Middle frontal gyrus (tissue), 1 donor: Measurements from ENCODE around the gene DTL.
A peak's percentile ranks its signal among the peaks of the same experiment; 100 is the strongest.

ENCODE experiments used
- DNase-seq: peaks from one replicate; pipeline ENCODE4 v3.0.0-alpha.2; 2015; ENCODE audit warnings: low spot score; ENCODE audit errors: extremely low spot score

DTL gene

DNA sequence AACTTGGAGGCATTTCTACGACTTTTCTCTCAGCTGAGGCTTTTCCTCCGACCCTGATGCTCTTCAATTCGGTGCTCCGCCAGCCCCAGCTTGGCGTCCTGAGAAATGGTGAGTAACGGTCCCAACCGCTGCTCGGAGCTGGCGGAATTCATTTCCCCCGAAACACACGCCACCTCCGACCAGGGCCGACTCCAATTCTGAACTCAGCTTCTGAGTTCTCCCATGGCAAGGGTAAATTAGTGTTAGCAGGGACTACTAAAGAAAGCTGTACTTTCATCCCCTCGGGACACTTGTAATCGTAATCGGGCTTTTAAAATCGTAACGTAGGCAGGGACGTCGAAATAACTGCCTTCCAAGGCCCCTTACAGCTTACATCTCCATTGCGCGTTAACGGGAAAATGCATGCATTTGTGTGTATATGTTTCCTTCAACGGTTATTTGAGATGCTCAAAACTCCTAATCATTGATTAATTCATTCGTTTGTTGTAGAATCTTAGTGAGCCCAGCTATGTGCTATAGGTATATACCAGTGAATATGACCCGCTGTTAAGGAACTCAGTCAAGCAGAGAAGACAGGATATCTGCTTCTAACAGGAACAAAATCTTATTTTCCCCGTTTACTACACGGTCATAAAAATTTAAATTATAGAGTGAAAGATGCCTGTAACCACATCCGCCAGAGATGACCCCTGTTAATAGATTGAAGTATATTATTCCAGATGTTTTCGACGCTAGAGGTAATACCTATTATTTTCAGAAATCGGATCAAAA, 472 bp downstream of the DTL start:
- DNase-seq = no peak

DNA sequence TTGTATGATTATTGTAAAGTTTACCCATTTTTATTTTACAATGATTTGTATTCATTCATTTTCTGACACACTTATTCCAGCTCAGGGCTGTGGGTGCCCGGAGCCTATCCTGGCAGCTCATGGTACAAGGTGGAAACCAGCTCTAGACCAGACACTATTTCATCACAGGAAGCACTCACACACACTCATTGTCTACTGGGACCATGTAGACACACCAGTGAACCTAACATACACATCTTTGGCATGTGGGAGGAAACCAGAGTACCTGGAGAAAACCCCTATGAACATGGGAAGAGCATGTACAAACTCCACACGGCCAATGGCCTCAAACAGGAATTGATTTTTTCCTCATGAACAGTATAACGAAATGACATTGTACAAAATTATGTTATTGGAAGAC, 2.4 kb downstream of the DTL start:
- DNase-seq = no peak

DNA sequence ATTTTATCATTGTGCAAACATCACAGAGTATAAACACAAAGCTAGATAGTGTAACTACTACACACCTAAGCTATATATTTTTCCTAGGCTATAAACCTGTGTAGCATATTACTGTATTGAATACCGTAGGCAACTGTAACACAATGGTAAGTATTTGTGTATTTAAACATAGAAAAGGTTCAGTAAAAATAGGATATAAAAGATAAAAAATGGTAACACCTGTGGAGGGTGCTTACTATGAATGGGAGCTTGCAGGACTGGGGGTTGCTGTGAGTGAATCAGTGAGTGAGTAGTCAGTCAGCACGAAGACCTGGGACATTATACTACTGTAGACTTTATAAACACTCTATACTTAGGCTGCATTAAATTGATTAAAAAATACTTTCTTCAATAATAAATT, 4.1 kb downstream of the DTL start:
- DNase-seq = no peak

DNA sequence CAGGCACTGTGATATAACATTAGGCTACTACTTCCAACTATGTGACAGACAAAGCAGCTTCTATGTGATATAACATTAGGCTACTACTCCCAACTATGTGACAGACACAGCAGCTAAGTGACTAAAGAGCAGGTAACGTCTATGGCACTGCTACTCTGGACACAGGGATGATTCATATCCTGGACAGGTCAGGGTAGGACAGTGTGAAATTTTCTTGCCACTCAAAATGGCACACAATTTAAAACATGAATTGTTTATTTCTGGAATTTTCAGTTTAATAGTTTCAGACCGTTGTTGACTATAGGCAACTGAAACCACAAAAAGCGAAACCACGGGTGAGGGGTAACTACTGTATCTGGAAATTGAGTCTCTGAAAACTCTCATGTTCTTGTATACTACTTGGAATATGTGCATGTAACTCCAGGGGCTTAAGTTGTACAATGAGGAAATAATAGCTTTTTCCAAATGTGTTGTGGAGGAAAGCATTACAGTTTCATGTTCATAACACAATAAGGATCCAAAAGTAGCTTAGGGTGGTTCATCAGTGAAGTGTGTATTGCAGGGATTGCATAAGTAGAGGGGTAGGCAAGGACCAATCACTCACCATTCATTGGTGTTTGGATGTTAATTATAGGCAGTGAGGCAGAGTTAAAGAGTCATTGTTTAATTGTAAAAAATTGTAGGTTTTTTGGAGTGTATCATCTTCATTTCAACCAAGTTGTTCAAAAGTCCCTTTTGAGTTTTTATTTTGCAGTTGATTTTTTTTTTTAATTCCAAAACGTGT, 5.3 kb downstream of the DTL start:
- DNase-seq = no peak

DNA sequence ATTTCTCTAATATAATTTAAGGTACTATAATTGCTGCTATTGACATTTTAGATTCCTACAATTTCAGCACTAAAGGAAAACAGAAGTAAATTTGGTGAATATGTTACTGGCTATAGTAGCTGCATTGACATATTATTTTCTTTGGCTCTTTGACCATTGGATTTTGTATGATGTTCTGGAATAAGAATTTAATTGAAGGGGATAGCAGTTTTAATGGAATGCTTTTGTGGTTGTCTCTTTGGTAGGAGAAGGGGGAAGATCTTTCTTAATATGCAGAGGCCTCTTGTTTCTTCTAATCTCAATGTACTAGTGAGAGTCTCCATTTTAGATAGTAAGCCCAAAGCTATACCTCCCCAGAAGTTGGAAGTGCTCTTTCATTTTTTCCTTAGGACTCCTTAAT, 6.9 kb downstream of the DTL start:
- DNase-seq = no peak

DNA sequence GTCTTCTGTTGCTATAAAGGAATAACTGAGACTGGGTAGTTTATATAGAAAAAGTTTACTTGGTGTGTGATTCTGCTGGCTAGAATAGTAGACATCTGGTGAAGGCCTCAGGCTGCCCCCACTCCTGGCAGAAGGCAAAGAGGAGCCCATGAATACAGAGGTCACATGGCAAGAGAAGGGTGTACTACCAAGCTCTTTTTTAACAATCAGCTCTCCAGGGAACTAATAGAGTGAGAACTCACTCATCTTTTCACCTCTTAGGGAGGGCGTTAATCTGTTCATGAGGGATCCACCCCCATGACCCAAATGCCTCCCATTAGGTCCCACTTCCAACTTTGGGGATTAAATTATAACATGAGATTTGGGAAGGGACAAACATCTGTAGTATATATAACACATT, 9.3 kb downstream of the DTL start:
- DNase-seq = no peak

DNA sequence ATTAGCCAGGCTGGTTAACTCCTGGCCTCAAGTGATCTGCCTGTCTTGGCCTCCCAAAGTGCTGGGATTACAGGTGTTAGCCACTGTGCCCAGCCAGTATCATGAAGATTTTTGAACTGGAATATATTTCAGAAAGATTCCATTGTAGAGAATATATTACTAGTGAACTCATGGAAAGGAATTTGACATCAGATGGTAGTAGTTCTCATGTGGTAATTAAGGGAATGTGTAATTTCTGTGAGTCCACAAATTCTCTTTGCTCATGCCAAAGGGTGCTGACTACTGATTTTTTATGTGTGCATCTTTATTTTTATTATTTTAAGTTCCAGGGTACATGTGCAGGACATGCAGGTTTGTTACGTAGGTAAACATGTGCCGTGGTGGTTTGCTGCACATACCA, 10.4 kb downstream of the DTL start:
- no peak for DNase-seq

DNA sequence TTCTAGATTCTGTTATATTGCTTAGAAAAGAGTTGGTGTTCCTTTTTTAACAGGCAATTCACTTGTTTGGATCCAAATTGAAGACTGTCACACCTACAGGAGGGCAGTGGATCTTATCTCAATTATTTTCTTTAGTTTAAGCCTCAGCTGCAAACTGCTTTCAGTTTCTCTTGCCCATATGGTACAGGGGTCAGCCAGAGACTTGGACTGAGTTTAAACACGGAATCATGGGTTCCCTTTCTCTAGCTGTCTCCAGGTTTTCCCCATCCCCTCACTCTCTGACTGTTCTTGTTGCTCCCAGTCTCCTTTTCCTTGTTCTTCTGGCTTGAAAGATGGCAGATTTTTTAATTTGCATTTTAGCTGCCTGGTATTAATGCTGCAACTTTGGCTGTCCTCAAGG, 18.4 kb downstream of the DTL start:
- DNase-seq = no peak

DNA sequence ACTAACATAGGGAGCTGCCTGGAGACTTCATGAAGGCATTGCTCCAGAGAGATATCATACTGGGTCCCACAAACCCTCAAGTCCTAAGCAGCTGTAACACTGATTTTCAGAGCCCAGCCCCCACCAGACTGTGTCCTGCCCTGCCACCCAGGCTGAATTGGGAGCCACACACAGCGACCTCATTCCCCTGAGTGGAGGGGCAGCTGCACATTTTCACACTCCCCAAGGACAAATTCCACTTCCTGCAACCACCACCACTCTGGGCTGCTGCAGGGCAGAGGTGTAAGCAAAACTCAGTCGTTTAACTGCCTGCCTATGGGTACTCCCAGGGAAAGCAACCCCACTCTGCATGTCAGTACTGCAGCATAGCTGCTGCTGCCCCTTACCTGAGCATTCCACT, 19.8 kb downstream of the DTL start:
- no peak for DNase-seq

DNA sequence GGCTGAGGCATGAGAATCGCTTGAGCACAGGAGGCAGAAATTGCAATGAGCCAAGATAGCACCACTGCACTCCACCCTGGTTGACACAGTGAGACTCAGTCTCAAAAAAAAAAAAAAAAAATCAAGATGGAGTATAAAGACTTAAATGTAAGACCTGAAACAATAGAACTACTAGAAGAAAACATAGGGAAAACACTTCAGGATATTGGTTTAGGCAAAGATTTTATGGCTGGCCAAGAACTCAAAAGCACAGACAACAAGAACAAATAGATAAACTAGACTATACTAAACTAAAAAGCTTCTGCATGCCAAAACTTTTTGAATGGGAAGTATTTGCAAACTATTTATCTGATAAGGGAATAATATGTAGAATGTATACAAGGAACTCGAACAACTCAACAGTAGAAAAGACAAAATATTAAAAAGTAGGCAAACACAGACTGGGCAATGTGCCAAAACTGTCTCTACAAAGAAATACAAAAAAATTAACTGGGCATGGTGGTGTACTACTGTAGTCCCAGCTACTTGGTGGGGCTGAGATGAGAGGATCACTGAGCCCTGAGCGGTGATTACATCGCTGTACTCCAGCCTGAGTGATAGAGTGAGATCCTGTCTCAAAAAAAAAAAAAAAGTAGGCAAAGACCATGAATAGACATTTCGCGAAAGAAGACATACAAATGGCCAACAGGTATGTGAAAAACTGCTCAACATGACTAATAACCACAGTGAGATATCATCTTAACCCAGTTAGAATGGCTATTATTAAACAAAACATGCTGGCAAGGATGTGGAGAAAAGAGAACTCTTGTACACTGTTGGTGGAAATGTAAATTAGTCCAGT, 25.3 kb downstream of the DTL start:
- DNase-seq = no peak

DNA sequence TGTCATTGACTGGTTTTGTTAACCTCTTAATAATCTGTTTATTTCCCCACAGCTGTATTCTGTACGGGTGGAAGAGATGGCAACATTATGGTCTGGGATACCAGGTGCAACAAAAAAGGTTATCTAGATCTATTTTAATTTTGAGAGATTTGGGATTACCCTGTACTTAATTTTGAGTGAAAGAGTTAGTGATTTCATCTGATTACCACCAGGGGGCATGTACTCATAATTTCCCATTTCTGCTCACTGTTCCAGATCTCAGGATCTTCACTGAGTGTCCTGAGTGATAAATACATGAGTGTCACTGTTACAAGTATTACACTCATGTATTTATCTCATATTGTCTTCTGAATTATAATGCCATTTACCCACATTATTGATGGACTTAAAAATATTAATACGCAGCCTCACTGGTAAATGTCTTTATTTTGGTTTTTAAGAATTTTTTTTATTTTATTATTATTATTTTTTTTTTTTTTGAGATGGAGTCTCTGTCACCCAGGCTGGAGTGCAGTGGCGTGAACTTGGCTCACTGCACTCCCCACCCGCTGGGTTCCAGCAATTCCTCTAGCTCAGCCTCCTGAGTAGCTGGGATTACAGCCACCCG, 27.4 kb downstream of the DTL start:
- DNase-seq = peak; percentile 39

DNA sequence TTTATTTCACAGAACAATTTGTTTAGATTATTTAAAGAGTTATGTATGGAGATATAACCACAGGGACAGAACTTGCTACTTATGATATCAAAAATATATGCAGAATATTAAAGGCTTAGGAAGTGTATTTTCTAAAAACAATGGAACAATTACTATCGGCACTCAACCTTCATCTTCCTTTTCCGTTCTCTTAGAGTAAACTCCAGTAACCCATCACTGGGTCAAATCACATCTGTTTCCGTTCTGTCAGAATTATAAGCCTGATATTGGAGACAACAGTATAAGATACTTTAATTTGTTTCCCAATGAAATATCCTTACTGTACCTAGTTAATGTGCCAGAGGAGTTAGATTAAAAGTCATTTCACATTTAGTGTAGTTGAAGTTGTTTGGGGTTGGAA, 32.2 kb downstream of the DTL start:
- DNase-seq = no peak

DNA sequence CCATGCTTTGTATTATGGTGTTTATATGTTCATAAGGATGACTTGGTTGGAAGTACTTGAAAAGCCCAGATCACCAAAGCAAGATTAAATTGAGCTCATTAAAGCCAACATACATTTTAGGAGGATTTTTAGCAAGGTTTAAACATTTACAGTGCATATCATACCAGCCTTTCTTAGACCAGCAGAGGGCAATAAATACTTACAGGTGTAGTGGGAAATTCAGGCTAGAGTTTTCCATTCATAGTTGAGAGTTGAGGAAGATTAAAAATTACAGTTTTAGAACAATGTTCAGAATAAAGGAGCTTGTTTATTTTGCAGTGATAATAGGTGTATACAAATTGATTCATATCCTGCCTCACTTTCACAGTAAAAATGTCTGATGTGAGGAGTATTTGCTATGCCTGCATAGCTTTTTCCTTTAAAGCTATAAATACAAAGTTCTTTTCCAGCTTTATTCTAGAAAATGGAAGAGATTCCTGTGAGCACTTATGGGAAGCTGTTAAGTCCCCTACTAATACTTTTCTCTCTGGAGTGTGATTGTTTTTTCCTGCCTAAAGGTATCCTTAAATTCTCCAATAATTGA, 35.3 kb downstream of the DTL start:
- peak; percentile 39 for DNase-seq

DNA sequence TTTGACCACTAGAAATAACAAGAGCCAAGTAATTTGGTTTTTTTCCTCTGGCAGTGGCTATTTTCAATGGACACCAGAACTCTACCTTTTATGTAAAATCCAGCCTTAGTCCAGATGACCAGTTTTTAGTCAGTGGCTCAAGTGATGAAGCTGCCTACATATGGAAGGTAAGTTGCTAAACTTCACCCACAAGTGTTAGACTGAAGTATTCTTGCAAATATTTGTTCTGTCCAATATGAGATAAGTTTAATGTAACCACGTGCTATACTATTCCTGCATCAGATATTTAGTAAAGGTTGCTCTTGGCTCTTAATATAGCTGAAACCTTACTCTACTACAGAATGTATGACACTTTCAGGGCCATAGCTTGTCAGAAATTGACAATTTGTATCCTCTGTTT, 36.5 kb downstream of the DTL start:
- DNase-seq = no peak

DNA sequence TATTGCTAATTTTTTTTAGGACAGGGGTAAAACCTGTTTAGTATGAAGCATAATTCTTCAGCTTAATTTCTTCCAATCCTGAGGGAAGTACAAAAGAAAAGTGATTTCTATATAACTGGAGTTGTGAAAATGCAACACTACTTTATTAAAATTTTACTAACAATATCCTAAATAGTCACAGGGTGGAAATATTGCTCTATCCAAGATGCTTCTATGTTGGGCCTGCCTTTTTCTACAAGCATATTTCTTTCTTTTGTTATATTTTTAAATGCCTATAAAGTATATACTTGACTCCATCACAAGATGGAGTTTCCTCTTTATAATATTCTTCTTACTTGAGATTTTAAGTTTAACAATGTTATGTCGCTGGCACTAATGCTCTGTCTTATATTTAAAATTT, 37.9 kb downstream of the DTL start:
- DNase-seq = no peak

DNA sequence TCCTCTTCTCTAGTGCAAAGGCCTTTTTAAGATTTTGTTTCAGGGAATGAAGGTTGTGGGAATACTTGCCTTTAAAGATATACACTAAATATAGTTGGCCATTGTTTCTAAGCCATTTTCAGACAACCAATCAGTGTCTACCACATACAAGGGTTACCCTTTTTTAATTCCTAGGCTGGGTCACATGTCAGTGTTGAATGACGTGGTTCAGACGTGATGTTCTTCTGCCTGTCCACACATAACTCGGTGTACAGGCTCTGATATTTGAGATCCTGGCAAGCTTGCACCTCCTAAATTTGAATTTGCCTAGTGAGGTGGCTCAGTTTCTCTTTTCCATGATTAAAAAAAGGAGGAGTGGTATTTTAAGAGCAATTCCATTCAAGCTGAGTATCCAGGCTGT, 38.8 kb downstream of the DTL start:
- DNase-seq = no peak

DNA sequence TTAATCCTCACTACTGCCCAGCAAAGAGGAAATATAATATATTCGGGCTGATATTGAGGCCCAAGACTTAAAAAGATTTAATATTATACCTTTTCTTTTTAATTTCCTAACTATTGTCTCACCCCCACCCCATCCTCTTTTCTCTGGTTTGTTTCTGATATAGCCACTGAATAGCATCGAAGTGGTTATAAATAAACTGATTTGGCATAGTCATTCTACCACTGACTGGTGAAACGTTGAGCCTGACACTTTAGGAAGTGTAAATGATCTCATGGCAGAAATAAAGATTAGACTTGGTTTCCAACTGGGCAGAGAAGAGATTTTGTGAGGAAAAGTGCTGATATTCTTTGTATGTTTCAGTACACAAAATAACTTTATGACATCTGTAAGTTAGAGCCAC, 39.3 kb downstream of the DTL start:
- DNase-seq = no peak

DNA sequence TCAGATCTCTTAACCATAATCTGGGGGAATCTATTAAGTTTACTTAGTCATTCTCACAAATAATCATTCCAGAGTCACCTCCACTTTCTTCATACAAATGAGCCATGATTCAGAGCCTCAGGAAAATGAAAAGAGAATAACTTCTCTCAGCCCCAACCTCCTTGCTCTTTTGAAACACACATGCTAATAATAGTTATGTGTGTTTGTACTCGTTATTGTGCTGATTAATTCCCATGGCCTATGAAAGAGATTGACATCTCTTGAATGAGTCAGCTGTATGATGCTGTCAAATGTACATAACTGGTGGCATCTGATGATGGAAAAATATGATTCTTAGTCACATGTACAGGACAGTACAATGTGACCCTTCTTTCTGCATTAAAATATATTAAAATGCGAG, 41.5 kb downstream of the DTL start:
- DNase-seq = no peak

DNA sequence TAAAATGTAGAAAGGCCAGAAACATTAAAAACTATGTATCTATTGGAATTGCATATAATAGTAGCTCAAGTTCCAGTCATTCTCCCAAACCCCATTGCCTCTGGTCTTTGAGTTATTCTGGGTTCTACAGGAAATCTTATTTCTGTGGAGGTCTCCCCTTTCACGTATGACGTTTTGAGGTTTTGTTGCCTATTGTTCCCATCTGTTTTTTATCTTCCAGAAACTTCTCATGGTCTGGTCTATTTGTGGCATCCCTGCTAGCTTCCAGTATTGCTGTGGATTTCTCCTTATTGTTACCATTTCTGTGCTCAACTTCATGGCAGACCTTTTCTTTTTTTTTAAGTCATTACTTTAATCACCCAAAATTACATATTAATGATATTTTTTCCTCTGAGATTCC, 43.3 kb downstream of the DTL start:
- no peak for DNase-seq

DNA sequence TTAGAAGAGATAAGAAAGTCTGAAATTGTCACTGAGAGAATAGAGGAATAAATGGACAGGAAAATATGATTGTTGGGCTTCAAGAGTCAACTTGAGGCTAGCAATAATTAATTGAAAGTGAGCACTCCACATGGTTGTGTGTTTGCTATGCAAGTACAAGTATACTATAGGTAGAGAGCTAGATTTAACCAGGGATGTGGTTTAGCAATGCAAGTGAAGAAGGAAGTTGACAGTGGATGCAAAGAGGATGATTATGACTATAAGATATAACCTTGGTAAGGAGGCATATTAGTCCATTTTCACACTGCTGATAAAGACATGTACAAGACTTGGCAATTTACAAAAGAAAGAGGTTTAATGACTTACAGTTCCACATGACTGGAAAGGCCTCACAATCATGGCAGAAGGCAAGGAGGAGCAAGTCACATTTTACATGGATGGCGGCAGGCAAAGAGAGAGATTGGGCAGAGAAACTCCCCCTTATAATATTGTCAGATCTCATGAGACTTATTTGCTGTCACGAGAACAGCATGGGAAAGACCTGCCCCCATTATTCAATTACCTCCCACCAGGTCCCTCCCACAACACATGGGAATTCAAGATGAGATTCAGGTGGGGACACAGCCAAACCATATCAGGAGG, 47.3 kb downstream of the DTL start:
- no peak for DNase-seq
